ENCODE data around the gene PPP4R4. TPM values are rescaled to one million over a fixed set of nuclear protein-coding genes. Genes with fewer than 3 reads are reported as not detected.

PPP4R4 gene
- total RNA-seq, 2 donors from 2014 or later: 0.22 to 0.75 TPM

DNA sequence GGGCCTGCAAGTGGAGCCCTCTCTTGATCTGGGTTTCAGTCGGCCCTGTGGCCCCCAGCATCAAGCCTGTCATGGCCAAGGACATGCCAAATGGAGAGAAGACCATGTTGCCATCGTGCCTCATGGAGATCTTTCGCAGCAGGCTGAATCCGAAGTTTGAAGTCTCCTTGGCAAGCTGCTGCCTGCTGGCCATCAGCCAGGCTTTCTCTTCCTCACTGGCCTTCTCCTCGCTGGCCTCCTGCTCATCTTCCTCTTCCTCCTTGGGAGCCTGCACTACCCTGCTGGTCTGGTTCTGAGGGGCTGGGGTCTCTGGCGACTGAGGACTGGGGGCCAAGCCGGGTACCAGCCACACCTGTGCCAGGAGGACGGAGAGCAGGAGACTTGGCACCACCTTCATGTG lies 116.1 kb downstream of the PPP4R4 start:
- no peak overlapping the region for H3K27ac ChIP-seq
- peak; percentile 44 for DNase-seq (ENCODE audit: low spot score)
- no peaks in the 10 kb centered on the region for H3K4me1 ChIP-seq
- TF ChIP-seq, protein P1, sequence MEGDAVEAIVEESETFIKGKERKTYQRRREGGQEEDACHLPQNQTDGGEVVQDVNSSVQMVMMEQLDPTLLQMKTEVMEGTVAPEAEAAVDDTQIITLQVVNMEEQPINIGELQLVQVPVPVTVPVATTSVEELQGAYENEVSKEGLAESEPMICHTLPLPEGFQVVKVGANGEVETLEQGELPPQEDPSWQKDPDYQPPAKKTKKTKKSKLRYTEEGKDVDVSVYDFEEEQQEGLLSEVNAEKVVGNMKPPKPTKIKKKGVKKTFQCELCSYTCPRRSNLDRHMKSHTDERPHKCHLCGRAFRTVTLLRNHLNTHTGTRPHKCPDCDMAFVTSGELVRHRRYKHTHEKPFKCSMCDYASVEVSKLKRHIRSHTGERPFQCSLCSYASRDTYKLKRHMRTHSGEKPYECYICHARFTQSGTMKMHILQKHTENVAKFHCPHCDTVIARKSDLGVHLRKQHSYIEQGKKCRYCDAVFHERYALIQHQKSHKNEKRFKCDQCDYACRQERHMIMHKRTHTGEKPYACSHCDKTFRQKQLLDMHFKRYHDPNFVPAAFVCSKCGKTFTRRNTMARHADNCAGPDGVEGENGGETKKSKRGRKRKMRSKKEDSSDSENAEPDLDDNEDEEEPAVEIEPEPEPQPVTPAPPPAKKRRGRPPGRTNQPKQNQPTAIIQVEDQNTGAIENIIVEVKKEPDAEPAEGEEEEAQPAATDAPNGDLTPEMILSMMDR (IDR thresholded peaks at IDR 0.05): no peak
- no peaks in the 10 kb centered on the region for H3K27me3 ChIP-seq
- no peaks in the 10 kb centered on the region for H3K36me3 ChIP-seq
- H3K9me3 ChIP-seq: no peaks in the 10 kb centered on the region
- H3K4me3 ChIP-seq: no peak overlapping the region

DNA sequence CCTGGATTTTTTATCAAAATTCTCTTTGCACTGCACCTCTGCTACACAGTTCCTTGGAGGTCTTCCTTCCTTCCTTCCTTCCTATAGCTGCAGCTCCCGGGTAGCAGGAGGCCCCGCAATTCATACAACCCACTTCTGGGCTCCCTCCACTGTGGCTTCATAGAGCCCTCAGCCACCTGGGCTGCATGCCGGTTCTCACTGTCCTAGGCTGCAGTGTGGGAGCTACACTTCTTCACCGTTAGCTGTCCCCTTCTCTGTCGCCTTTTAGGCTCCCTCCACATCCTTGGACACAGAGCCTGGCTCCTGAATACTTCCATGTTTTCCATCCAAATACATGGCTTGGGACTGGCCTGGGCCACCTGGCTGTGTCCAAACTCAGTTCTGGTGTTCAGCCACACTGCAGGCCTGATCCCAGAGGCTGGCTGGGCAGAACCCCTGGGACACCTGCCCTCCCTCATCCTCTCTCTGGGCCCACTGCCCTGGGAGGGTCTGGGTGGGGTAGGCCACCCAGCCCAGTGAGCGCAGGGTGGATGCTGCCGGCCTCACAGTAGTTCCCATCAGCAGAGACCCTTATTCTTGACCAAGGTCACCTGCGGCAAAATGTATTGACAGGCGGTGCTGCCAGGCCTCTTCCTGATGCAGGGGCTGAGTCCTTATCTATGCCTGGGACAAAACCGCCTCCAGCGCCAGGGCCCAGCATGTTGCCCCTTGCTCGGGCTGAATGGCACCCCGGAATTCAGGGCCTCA lies 117.2 kb downstream of the PPP4R4 start:
- DNase-seq (ENCODE audit: low spot score): peak; percentile 47
- no peak overlapping the region for H3K4me3 ChIP-seq
- H3K27ac ChIP-seq: no peak overlapping the region
- no peaks in the 10 kb centered on the region for H3K27me3 ChIP-seq
- H3K9me3 ChIP-seq: no peaks in the 10 kb centered on the region
- TF ChIP-seq, protein P1 (IDR thresholded peaks at IDR 0.05): no peak
- H3K4me1 ChIP-seq: no peaks in the 10 kb centered on the region
- no peaks in the 10 kb centered on the region for H3K36me3 ChIP-seq

DNA sequence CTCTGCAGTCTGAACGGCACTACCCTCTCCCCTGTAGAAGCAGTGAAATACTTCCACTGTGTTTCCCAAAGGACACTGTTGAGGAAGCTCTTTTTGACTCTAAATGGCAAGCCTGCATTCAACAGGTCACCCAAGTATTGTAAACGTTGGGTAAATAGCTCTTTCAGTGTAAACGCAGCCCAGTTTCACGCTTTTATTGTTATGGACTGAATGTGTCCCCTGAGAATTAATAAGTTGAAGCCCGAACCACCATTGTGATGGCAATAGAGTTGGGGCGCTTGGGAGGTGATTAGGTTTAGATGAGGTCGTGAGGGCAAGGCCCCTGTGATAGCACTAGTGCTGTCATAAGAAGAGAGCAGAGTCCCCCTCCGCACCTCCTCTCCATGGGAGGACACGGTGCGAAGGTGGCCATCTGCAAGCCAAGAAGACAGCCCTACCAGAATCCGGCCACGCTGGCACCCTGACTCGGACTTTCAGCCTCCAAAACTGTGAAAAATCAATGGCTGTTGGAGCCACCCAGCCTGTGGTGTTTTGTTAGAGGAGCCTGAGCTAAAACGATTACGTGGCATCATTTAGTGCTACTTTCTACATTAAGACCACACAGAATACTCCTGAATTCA lies 117.9 kb downstream of the PPP4R4 start:
- DNase-seq (ENCODE audit: low spot score): peak; percentile 28
- TF ChIP-seq, protein P1 (IDR thresholded peaks at IDR 0.05): no peak
- Histone ChIP-seq H3K4me1 (no peaks in the 10 kb centered on the region), H3K27me3 (no peaks in the 10 kb centered on the region), H3K4me3 (no peak overlapping the region), H3K27ac (no peak overlapping the region), H3K36me3 (no peaks in the 10 kb centered on the region), H3K9me3 (no peaks in the 10 kb centered on the region)

DNA sequence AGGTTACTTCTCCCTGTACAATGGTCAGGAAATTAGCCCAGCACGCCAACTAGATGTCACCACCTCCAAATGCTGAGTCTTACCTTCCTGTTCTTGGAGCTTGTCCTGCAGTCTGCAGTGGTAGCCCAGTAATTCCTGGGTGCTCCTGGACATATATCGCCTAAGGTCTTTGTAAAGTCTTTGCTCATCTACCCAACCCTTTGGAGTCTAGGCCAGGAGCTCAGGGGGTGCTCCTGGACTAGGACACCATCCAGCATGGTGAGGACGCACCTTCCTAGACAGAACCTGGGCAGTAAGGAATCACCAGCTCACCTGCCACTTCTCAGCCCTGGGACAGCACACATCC lies 118.4 kb downstream of the PPP4R4 start:
- TF ChIP-seq, protein P1 (IDR thresholded peaks at IDR 0.05): no peak
- no peaks in the 10 kb centered on the region for H3K27me3 ChIP-seq
- no peaks in the 10 kb centered on the region for H3K9me3 ChIP-seq
- H3K4me1 ChIP-seq: no peaks in the 10 kb centered on the region
- H3K4me3 ChIP-seq: no peak overlapping the region
- DNase-seq (ENCODE audit: low spot score): no peak
- H3K27ac ChIP-seq: no peak overlapping the region
- no peaks in the 10 kb centered on the region for H3K36me3 ChIP-seq

DNA sequence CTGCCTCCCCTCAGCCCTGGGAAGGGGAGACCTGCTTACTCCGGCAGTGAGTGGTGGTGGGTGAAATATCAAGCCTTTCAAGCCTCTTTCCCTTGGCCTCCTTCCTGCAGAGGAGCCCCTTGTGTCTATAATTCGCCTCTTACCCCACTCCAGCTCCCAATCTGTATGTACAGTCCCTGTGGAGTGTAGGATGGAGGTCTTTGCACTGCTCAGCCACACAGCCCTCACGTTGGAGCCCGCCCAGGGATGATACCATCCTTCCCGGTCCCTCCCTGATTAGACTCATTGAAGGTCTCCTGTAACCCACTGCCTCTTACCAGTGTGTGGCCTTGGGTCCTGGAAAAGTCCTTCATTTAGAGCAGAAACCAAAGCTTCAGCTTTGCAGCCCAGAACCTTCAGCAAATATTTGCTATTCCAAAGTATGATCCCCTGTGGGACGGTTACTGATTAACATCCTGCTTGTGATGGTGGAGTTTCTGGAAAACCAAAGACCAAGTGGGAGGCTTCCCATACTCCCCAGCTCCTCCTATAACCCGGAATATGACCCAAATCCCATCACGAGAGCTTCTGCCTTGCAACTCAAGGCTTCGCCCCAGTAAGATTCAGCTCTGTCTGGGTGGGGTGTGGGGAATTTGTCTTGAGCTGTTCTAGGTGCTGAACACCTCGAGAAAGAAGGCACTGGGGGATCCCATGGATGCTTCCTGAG lies 118.9 kb downstream of the PPP4R4 start, which contains the start of gene SERPINA10:
TSS of gene SERPINA10 (minus strand) at position 397 of the 706 bp plus-strand sequence. CDS start 2,675 bp downstream, outside the sequence.
- no peaks in the 10 kb centered on the region for H3K4me1 ChIP-seq
- no peak within 1 kb of the TSS for H3K4me3 ChIP-seq
- no peak within 1 kb of the TSS for H3K27ac ChIP-seq
- H3K9me3 ChIP-seq: no peaks in the 10 kb centered on the region
- TF ChIP-seq, protein P1 (IDR thresholded peaks at IDR 0.05): no peak
- no peaks in the 10 kb centered on the region for H3K36me3 ChIP-seq
- peak; percentile 40 for DNase-seq (ENCODE audit: low spot score)
- H3K27me3 ChIP-seq: no peaks in the 10 kb centered on the region
